Nephron (organoid): ENCODE data around the gene TRANK1.

Experiments
- H3K27ac Mint-ChIP-seq, 3 experiments: 2 replicates each; pipeline ENCODE4 v1.8.0; 2020; ENCODE audit warnings: mixed read lengths in 3 of 3, mild to moderate bottlenecking in 2 of 3, moderate library complexity in 1 of 3
- H3K27me3 Mint-ChIP-seq: 2 replicates; pipeline ENCODE4 v1.8.0; 2021; ENCODE audit warnings: low read depth, mild to moderate bottlenecking, moderate library complexity, mixed read lengths
- H3K36me3 Mint-ChIP-seq: 2 replicates; pipeline ENCODE4 v1.8.0; 2020; ENCODE audit warnings: low read depth, mixed read lengths
- H3K4me1 Mint-ChIP-seq: 2 replicates; pipeline ENCODE4 v1.8.0; 2020; ENCODE audit warnings: mixed read lengths
- H3K4me3 Mint-ChIP-seq, 3 experiments: 2 replicates each; pipeline ENCODE4 v1.8.0; 2020; ENCODE audit warnings: mild to moderate bottlenecking in 3 of 3, mixed read lengths in 3 of 3, moderate library complexity in 2 of 3
- H3K9me3 Mint-ChIP-seq: 2 replicates; pipeline ENCODE4 v1.8.0; 2020; ENCODE audit warnings: mixed read lengths
- CTCF ChIP-seq, 3 experiments: fragments of 200-600 bp; sonication (generic); IDR thresholded peaks; one replicate each; pipeline ENCODE4 v1.5.0; 2021; ENCODE audit warnings: antibody characterized with exemption in 3 of 3; ENCODE audit not compliant: unreplicated experiment in 3 of 3

Gene TRANK1

DNA sequence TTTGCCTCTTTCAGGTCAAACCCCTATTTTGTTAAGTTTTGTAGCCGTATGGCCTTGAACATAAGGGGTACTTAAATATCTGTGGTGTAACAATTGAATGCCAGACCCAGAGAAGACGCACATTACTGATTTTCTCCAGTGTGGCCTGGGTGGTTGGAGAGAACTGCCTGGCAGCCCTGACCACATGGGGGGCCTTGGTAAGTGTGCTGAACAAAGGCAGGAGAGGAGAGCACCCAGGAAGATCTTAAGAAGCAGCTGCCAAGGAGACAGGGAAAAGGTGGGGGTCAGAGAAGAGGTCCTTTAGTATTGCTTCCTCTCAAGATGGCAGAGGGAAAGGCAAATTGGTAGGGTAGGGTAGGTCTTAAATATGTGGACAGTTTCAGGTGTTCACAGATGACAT, 35.7 kb downstream of the TRANK1 start:
- Mint-ChIP-seq H3K27me3 (no peaks in the 10 kb centered on the region), H3K4me1 (peaks cover 20% of the 10 kb centered on the region), H3K4me3 (no peak overlapping the region), H3K27ac (no peak overlapping the region), H3K36me3 (no peaks in the 10 kb centered on the region), H3K9me3 (no peaks in the 10 kb centered on the region)
- no peak for TF ChIP-seq CTCF (IDR thresholded peaks at IDR 0.05; ENCODE audit: unreplicated experiment in 3 of 3)

- Mint-ChIP-seq H3K4me1 (peaks cover 20% of the 10 kb centered on the region), H3K36me3 (no peaks in the 10 kb centered on the region), H3K27me3 (no peaks in the 10 kb centered on the region), H3K27ac (peak overlapping the region in 2 of 3 experiments; percentile 80 to 86), H3K9me3 (no peaks in the 10 kb centered on the region), H3K4me3 (peak overlapping the region in 1 of 3 experiments; percentile 65)
- no peak for TF ChIP-seq CTCF (IDR thresholded peaks at IDR 0.05; ENCODE audit: unreplicated experiment in 3 of 3)
These were observed 36.1 kb downstream of the TRANK1 start for GRCh38 chr3:36908647-36909180.

- Mint-ChIP-seq H3K27me3 (no peaks in the 10 kb centered on the region), H3K36me3 (no peaks in the 10 kb centered on the region), H3K4me1 (peaks cover 25% of the 10 kb centered on the region), H3K27ac (peak overlapping the region; percentile 74 to 86 (median 80)), H3K9me3 (no peaks in the 10 kb centered on the region), H3K4me3 (peak overlapping the region in 2 of 3 experiments; percentile 65 to 71)
- no peak for TF ChIP-seq CTCF (IDR thresholded peaks at IDR 0.05; ENCODE audit: unreplicated experiment in 3 of 3)
These were observed 36.8 kb downstream of the TRANK1 start for GRCh38 chr3:36907911-36908646.

GRCh38 chr3:36906504-36907149, 38.2 kb downstream of the TRANK1 start:
- peak overlapping the region in 2 of 3 experiments; percentile 10 to 17 for H3K4me3 Mint-ChIP-seq
- H3K27ac Mint-ChIP-seq, result peak overlapping the region in 2 of 3 experiments; percentile 25 to 71
- H3K36me3 Mint-ChIP-seq, result peaks cover 4% of the 10 kb centered on the region
- peaks cover 20% of the 10 kb centered on the region for H3K4me1 Mint-ChIP-seq
- no peaks in the 10 kb centered on the region for H3K9me3 Mint-ChIP-seq
- no peak for TF ChIP-seq CTCF (IDR thresholded peaks at IDR 0.05; ENCODE audit: unreplicated experiment in 3 of 3)
- H3K27me3 Mint-ChIP-seq, result no peaks in the 10 kb centered on the region

DNA sequence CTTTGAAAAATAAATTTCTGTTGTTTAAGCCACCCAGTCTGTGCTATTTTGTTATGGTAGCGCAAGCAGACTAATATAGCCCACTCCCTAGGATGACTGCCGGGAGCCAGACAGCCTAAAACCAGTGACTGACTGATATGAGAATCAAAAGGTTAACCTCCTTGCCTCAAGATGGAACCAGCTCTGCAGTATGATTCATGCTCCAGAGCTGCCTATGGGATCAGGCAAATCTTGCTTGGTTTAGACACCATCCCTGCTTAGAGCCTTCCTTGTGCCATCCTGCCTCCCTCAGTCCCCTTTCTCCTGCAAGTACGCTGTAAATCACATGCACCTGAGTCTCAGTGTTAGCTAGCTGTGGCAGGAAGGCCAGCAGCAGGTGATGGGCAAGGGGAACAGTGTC, 39.3 kb downstream of the TRANK1 start:
- no peaks in the 10 kb centered on the region for H3K9me3 Mint-ChIP-seq
- H3K27ac Mint-ChIP-seq, result no peak overlapping the region
- no peak overlapping the region for H3K4me3 Mint-ChIP-seq
- peaks cover 11% of the 10 kb centered on the region for H3K36me3 Mint-ChIP-seq
- H3K4me1 Mint-ChIP-seq, result peaks cover 20% of the 10 kb centered on the region
- H3K27me3 Mint-ChIP-seq, result no peaks in the 10 kb centered on the region
- TF ChIP-seq CTCF (IDR thresholded peaks at IDR 0.05; ENCODE audit: unreplicated experiment in 3 of 3), result no peak
